GM10847 (cell line): ENCODE measurements around the gene RAB22A.

Experiments used
- POLR2A ChIP-seq: IDR thresholded peaks from 2 replicates; pipeline ENCODE4 v1.6.1; 2011; ENCODE audit not compliant: insufficient read length; ENCODE audit errors: extremely low read depth

Gene RAB22A, protein sequence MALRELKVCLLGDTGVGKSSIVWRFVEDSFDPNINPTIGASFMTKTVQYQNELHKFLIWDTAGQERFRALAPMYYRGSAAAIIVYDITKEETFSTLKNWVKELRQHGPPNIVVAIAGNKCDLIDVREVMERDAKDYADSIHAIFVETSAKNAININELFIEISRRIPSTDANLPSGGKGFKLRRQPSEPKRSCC

GRCh38 chr20:58309591-58310290 is at the start of gene RAB22A:
TSS of gene RAB22A (plus strand) at chr20:58309715. CDS start at chr20:58309977, 262 bp downstream.
- TF ChIP-seq POLR2A = peak; percentile 86

GRCh38 chr20:58260006-58260405 is 49.5 kb upstream of the RAB22A start:
- TF ChIP-seq POLR2A = no peak

- TF ChIP-seq POLR2A = no peak
Observed at GRCh38 chr20:58261660-58262059, 47.9 kb upstream of the RAB22A start.

DNA sequence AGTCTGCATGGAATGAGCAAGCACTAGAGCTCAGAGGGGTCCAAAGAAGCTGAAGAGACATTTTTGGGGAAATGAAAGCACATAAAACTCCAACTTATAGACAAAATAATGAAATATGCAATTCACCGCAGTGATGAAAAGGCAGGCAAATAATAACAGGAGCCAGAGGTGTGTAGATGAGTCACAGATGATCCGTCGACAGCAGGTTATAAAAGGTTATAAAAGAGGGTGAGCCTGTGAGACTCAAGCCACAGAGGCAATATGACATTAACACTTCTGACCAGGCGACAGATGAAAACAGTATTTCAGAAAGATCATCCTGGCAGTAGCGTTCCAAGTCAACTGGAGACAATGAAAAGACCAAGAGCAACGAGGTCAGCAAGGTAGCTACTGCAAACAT is 45.2 kb upstream of the RAB22A start:
- TF ChIP-seq POLR2A = no peak

DNA sequence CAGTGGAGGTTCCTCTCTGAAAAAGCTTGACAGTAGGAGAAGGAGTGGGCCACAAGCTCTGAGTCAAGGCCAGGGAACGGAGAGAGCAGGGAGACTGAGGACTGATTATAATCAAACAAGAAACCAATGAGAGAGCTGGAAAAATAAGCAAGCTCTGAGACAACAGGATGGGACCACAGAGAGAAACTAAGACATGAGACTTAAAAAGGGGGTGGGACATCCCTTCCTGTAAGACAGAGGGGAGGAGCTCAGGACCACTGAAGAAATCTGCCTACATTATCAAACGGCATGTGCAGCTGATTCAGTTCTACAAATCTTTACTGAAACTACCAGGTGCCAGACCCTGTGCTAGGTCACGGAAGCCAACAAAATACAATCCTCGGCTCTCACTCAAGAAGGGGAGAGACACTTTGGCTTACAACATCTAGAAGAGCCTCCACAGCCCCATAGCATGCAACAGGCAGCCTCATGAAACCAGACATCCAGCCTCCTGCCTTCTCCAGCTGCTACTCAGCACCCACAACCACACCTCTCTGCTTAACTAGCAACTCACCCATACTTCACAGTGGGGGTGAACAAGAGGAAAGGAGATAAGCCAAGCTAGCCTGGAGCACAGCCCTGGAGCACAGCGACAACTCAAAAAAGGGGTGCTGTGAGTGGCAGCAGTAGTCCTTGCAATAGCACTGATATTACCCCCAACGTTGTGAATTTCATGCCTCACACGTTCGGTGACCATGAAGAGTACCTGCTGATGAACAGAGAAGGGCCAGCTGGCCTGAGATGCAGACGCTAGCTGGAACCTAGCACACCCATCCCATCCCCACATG is 41.9 kb upstream of the RAB22A start:
- TF ChIP-seq POLR2A = no peak

DNA sequence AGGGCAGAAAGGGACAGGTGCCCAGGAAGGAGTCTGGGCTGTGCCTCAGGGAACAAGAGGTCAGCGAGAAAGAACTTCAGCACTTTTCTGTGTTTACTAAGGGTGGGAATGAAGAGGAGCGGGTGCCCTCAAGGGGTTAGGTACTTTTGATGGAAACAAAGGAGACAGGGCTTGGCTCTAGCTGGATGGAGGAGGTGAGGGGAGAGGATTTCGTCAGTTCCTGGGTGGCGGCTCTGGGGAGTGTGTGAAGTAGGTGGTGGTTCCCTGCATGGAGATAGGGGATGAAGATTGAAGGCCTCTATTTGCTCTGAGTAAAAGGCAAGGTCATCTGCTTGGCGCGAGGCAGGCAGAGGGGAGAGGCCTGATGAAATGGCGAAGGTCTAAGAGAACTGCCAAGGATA is 41.1 kb upstream of the RAB22A start:
- TF ChIP-seq POLR2A = no peak

DNA sequence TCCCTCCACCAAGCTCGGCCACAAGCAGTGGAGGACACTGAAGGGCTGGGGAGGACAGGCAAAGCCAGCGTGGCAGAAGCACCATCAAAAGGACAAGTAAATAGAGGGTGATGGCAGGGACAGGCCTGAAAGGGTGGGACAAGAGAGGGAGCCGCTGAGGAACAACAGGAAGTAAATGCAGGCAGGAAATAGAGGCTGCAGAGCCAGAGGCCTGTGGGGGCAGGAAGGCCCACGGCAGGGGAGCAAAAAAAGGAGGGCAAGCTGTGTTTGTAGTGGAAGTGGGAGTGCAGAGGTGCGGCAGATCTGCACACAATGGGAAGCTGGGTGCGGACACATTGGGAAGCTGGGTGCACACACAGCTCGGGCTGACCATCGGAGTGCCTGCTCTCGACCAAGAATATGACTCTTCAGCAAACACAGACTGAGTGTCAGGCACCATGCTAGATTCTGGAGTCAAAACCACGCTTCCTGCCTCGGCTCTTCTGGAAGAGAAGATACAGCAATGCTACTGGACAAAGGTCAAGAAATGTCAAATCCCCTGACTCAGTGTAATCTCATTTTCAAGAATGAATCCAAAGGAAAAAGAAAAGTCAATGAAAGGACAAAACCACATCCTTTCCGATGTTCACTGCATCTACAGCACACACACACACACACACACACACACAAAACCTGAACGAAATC is 40.4 kb upstream of the RAB22A start:
- TF ChIP-seq POLR2A = no peak

DNA sequence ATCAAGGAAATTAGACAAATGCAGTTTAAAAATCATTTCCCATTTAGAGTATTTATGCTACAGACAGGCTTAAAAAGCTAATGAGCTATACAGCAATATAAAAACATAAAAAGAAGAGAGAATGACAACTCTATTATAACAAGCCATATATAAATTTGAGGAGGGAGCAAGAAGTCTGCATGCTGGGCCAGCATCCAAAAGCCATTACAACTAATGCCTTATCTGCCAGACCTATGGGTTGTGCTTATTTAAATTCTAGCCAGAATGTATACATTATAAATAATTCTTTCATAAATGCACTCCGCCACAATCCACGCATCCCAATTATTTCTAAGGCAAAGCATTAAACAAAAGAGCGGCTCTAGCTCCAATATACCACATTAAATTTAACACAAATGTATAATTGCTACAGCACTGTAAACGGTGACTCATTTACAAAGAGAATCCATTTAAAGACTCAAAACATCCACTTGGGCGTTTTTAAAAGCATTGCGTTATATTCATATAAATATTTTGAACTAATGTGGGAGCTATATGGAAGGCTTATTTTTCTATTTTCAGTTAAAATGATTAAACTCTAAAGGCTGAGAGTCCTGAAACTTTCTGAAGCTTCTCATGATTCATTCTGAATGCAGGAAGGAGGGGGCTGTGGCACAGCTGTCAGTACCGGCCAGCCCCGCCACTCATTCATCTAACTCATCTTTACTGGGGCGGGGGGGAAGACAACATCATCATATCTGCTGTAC is 37.7 kb upstream of the RAB22A start:
- no peak for TF ChIP-seq POLR2A

DNA sequence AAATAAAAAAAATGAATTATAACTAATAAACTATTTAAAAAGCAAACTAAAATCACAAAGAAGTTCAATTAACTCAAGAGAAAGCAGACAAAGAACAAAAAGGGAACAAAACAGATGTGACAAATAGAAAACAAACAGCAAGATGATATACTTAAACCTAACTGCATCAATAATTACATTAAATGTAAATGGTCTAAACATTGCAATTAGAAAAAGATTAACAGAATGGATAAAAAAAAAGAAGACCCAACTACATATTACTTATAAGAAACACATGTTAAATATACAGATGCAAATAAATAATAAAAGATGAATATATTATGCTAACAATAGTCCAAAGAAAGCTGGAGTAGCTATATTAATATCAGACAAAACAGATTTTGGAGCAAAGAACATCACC is 35.1 kb upstream of the RAB22A start:
- TF ChIP-seq POLR2A = no peak

- no peak for TF ChIP-seq POLR2A
Observed at GRCh38 chr20:58277107-58277506, 32.4 kb upstream of the RAB22A start.

GRCh38 chr20:58277578-58278472 is 31.7 kb upstream of the RAB22A start:
- TF ChIP-seq POLR2A = no peak

DNA sequence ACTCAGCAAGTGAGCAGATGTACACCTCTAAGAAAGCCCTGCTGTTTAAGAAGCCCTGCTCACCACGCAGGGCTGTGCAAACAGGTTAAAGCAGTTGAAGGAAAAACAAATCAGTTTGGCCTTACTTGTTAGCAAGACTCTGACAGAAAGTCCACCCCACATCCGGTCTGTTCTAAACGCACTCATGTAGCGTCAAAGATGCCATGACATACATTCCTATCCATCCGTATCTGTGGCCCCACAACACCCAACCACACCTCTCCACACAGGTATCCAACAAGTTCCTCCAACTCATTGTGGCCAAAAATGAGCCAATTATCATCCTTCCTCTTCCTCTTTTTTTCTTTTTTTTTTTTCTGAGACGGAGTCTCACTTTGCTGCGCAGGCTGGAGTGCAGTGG is 22.8 kb upstream of the RAB22A start:
- TF ChIP-seq POLR2A = no peak

DNA sequence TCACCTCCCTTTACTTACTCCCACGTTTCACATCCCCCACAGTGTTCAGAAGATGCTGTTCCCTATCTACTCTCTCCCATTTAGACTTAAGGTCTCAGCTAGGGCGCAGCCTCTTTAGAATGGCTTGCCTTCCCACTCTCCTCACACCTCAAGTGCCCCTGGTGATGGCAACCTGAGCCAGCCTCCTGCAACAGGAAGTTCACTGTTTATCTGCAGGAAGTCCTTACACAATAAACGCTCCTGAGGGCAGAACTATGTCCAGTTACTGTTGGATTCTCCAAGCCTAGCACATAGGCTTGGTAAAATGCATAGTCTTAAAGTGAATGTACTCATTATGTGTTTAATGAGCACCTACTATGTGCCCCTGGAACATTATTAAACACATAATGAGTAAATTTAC is 21.9 kb upstream of the RAB22A start:
- no peak for TF ChIP-seq POLR2A

- TF ChIP-seq POLR2A = no peak
Observed at GRCh38 chr20:58289143-58289542, 20.4 kb upstream of the RAB22A start.
